ENCODE results near the gene CELA2B. TPM values are rescaled to one million over a fixed set of nuclear protein-coding genes. Genes with fewer than 3 reads are reported as not detected.
"Not testable (repeated sequence)": the region's sequence is repeated elsewhere in the genome, so short reads cannot be mapped to it uniquely, and the experiment has no call there.

The CELA2B gene
- total RNA-seq = not detected

- DNase-seq (ENCODE audit: low spot score in 2 of 2) = no peak
These were observed at the start of gene CELA2B for GRCh38 chr1:15475752-15476314. TSS of gene CELA2B (plus strand) at chr1:15476104. CDS start at chr1:15476126, 22 bp downstream.

GRCh38 chr1:15426492-15427279 is 49.2 kb upstream of the CELA2B start:
- FAIRE-seq = no peak
- no peak for DNase-seq (ENCODE audit: low spot score in 2 of 2)

More at GRCh38 chr1:15475752-15476314, at the start of gene CELA2B:
- no peak for FAIRE-seq

GRCh38 chr1:15427280-15427666 is 48.6 kb upstream of the CELA2B start:
- FAIRE-seq = no peak

GRCh38 chr1:15428252-15428651 is 47.7 kb upstream of the CELA2B start:
- not testable (repeated sequence) for FAIRE-seq; DNase-seq (ENCODE audit: low spot score in 2 of 2)

More at GRCh38 chr1:15427280-15427666, 48.6 kb upstream of the CELA2B start:
- no peak for DNase-seq (ENCODE audit: low spot score in 2 of 2)

- DNase-seq (ENCODE audit: low spot score in 2 of 2) (no peak), FAIRE-seq (no peak)
These were observed 47.0 kb upstream of the CELA2B start for GRCh38 chr1:15428815-15429435.

GRCh38 chr1:15429701-15430149 is 46.2 kb upstream of the CELA2B start:
- no peak for FAIRE-seq
- no peak for DNase-seq (ENCODE audit: low spot score in 2 of 2)

- DNase-seq (ENCODE audit: low spot score in 2 of 2) = peak; percentile 72 to 87
- FAIRE-seq = no peak
These were observed 44.9 kb upstream of the CELA2B start for GRCh38 chr1:15430787-15431570.

- DNase-seq (ENCODE audit: low spot score in 2 of 2) (no peak), FAIRE-seq (no peak)
These were observed 44.3 kb upstream of the CELA2B start for GRCh38 chr1:15431571-15431948.

GRCh38 chr1:15432324-15432723 is 43.6 kb upstream of the CELA2B start:
- no peak for FAIRE-seq

GRCh38 chr1:15433471-15433870 is 42.4 kb upstream of the CELA2B start:
- no peak for DNase-seq (ENCODE audit: low spot score in 2 of 2)
- FAIRE-seq = no peak

More at GRCh38 chr1:15432324-15432723, 43.6 kb upstream of the CELA2B start:
- DNase-seq (ENCODE audit: low spot score in 2 of 2) = no peak

GRCh38 chr1:15434739-15435138 is 41.2 kb upstream of the CELA2B start:
- not testable (repeated sequence) for FAIRE-seq

GRCh38 chr1:15435239-15436077 is 40.4 kb upstream of the CELA2B start:
- FAIRE-seq (no peak), DNase-seq (ENCODE audit: low spot score in 2 of 2) (no peak)

More at GRCh38 chr1:15434739-15435138, 41.2 kb upstream of the CELA2B start:
- DNase-seq (ENCODE audit: low spot score in 2 of 2) = not testable (repeated sequence)

- DNase-seq (ENCODE audit: low spot score in 2 of 2) = no peak
- no peak for FAIRE-seq
These were observed 38.9 kb upstream of the CELA2B start for GRCh38 chr1:15436881-15437442.

GRCh38 chr1:15439325-15439724 is 36.6 kb upstream of the CELA2B start:
- FAIRE-seq (no peak), DNase-seq (ENCODE audit: low spot score in 2 of 2) (no peak)

- no peak for FAIRE-seq
- DNase-seq (ENCODE audit: low spot score in 2 of 2) = no peak
These were observed 35.5 kb upstream of the CELA2B start for GRCh38 chr1:15440357-15440756.

- FAIRE-seq (no peak), DNase-seq (ENCODE audit: low spot score in 2 of 2) (no peak)
These were observed 34.7 kb upstream of the CELA2B start for GRCh38 chr1:15441247-15441646.

GRCh38 chr1:15442119-15442518 is 33.8 kb upstream of the CELA2B start:
- DNase-seq (ENCODE audit: low spot score in 2 of 2) = no peak
- no peak for FAIRE-seq

- FAIRE-seq (no peak), DNase-seq (ENCODE audit: low spot score in 2 of 2) (no peak)
These were observed 33.1 kb upstream of the CELA2B start for GRCh38 chr1:15442759-15443158.

GRCh38 chr1:15443281-15443680 is 32.6 kb upstream of the CELA2B start:
- FAIRE-seq (no peak), DNase-seq (ENCODE audit: low spot score in 2 of 2) (no peak)

Data from frontal cortex (tissue), 4 donors.